ENCODE results near the gene CFAP73.

- TF ChIP-seq, protein P1, sequence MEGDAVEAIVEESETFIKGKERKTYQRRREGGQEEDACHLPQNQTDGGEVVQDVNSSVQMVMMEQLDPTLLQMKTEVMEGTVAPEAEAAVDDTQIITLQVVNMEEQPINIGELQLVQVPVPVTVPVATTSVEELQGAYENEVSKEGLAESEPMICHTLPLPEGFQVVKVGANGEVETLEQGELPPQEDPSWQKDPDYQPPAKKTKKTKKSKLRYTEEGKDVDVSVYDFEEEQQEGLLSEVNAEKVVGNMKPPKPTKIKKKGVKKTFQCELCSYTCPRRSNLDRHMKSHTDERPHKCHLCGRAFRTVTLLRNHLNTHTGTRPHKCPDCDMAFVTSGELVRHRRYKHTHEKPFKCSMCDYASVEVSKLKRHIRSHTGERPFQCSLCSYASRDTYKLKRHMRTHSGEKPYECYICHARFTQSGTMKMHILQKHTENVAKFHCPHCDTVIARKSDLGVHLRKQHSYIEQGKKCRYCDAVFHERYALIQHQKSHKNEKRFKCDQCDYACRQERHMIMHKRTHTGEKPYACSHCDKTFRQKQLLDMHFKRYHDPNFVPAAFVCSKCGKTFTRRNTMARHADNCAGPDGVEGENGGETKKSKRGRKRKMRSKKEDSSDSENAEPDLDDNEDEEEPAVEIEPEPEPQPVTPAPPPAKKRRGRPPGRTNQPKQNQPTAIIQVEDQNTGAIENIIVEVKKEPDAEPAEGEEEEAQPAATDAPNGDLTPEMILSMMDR (IDR thresholded peaks at IDR 0.05) = no peak
- TF ChIP-seq POLR2A (IDR thresholded peaks at IDR 0.05) = no peak
These were observed 21.4 kb downstream of the CFAP73 start for GRCh38 chr12:113170926-113171325.
